Activated T-cell treated with anti-CD3 and anti-CD28 coated beads for 24 hours (primary cell): ENCODE measurements around the gene HES1.

Source experiments
- DNase-seq: peaks from one replicate; pipeline ENCODE4 v3.0.0-alpha.2; 2020; ENCODE audit warnings: low read depth

Gene HES1

DNA sequence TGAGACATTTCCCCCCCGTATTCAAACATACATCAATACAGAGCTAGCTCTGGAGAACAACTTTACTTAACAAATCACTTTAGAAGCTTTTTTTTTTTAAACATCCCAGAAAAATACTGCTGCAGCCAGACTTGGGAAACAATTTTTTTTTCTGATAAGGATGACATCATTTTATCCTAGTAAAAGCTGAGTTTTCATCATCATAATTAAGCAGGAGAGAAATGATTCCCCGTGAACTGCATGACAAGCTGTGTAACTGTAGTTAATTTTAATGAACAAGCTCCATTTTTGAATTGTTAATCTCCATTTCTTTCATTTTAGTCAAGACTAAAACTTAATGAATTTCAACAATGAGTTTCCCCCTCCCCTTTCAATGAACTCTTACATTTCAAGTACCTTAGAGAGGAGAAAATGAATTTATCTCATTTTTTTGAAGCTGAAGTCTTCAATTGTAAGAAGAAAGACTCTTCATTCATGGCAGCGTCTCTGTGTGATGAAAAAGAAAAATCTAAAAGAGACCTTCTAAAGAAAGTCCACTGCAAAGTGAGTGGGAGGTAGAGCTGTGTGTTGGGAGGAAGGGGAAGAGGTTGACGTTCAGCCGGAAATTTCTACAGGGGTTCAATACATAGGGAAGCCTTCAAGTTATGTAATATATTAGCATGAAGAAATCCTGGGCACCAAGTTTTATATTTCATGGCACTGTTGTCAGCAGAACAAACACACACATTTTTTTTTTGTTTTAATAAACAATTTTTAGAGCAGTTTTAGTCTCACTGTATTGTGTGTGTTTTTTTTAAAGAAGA lies 31.7 kb downstream of the HES1 start:
- DNase-seq, result no peak

DNA sequence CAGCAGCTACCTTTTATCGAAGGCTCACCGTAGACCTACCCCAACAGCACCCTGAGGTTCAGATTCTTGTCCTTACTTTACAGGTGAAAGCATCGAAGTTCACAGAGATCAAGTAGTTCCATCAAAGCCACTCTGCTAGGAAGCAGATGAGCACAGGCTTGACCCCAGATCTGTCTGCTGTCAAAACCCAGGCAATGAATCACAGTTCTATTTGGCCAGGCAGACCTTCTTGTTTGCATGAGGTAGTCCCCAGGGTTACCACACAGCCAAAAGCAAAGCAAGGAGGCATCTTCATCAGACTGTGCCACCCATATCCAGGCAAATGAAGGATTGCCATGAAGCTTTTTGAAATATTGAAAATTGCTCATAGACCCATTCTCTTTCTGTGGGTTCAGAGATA lies 33.0 kb downstream of the HES1 start:
- DNase-seq, result no peak

DNA sequence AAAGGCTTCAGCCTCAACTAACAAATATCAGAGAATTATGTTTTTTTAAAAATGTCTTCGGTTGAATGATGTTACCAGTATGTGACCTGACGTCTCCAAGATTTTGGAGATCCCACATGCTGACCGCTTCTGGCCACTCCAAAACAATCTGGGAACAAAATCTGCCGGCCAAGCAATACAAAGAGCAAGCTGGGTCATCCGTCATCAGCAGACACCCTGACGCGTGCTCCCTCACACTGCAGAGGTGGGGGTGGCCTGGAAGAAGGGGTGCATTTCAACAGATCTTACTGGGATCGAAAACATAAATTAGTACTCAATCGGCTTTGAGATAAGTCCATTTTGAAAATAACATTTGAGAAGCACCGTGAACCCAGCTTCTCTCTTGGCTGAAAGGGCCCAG lies 33.6 kb downstream of the HES1 start:
- DNase-seq, result no peak

DNA sequence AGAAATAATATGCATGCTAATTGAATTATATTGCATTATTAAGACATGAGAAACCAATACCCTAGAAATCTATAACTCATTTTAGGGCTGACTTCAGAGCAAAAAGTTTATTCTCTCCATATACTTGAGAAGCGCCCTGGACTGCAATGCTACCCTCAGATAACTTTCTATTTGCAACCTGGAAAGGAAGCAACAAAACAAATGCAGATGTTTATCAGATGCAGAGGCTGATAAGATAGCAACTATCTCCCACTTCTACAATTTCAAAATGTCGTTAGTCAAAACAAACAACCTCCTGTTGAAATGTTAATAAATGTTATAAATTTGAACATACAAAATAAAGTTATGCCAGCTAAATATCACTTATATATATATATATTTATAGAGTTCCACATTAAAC lies 34.8 kb downstream of the HES1 start:
- no peak for DNase-seq

DNA sequence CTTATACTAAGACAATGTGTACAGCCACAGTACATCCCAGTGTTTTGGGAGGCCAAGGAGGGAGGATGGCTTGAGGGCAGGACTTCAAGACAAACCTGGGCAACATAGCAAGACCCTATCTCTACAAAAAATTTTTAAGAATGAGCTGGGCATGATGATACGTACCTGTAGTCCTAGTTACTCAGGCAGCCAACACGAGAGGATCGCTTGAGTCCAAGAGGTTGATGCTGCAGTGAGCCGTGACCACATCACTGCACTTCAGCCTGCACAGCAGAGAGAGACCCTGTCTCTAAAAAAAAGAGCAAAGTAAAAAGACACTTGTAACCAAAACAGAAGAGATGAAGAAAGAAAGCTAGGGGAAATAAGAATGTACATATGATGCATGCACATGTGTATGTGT lies 38.5 kb downstream of the HES1 start:
- no peak for DNase-seq

DNA sequence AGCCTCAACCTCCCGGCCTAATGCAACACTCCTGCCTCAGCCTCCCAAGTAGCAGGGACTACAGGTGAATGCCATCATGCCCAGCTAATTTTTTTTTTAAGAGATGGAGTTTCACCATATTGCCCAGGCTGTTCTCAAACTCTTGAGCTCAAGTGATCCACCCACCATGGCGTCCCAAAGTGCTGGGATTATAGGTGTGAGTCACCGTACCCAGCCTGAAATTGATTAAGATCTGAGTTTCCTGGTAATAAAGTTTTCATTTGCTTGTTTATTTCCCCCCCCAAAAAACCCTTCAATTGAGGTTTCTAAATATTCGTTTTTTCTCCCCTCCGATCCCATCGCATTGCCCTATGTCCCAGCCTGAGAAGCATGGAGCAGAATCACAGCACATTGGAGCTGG lies 39.0 kb downstream of the HES1 start:
- DNase-seq, result no peak

DNA sequence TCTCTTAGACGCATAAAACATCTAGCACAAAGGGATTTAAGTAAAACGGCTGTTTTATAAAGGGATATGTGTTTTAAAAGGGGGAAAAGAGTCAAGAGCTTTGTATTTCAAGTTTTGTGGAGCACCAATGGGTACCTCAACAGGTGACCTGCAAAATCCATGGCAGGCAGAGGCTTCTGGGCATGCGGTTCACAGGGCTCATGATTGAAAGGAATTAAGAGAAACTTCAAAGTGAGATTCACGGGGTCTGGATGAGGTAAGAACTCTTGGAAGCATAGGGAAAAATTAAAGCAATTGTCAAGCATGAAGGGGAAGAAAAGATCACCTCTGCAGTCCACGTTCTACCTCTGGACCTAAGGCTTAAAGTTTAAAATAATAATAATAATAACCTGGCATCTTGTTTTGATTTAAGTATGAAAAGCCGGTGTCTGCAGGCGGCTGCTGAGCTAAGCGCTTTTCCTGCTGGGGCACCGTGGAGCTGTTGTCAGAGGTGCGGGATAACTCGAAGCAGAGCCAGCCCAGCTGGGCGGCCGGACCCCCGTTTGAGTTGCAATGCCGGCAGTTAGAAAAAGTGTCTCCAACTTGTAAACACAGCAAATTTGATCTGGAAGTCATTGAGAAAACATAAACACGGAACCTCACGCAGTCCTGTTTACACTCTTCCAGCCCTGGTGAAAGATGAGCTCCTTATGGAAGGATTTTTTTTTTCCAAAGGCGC lies 40.5 kb downstream of the HES1 start:
- no peak for DNase-seq

DNA sequence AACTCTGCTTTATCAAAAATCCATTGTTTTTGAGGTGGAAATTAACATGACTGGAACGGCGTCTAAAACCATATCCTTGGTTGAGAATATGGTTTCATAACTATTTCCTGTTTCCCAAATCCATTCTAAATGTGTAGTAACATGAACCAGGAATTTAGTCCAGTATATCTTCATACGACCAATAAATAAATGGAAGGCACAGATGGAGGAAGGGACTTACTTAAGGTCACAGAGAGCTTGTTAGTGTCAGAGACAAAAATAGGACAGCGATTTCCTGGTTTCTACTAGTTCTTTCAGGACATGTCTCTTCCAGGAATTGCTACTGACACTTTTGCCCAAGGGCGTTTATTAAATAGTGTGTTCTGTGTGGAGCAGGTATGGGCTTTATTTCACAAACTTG lies 41.2 kb downstream of the HES1 start:
- DNase-seq, result no peak

DNA sequence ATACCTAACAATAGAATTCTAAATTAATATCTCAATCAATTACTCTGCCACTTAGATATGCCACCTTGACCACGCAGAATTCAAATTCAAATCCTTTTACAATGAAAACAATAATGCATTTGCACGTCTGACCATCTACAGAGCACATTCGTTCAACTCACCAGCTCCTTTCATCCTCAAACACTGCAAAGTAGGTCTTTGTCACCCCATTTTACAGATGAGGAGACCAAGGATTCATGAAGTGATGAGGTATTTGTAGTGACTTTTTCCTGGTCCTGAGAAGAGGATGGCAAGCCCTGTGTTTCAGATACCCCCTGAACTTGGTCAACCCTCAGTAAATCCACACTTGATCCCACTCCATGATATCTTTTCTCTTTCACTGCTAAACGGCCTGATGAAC lies 42.2 kb downstream of the HES1 start:
- no peak for DNase-seq

DNA sequence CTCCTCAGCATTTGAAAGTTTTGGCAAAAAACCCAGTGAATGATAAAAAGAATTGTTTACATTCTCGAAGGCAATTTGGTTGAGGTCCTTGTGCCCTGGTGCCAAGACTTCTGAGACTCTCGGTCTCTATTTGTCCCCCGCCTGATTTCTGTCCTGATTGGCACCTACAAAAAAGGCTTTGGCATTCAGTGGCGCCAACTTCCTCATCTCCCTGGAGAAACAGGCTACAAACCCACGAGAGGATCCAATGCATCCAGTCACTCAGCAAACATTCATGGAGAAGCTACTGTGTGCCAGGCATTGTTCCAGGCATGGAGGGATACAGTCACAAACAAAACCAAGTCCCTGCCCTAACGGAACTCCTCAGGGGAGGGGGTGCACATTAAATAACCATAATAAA lies 42.7 kb downstream of the HES1 start:
- no peak for DNase-seq

DNA sequence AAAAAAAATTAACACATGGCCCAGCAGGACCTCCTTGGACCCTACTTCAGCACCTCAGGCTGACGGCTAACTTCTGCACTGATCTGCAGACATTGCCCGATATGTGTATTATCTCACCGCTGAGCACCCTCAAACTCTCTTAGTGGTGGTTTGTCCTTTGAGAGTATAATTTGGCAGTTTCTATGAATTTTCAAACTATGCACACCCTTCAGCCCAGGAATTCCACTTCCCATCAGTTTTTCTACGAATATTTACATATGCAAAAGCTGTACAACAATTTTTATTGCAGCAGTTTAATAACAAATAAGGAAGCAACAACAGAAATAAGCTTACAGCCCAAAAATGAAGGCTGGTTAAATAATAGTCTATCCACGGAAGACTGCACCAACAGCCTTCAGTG lies 44.6 kb downstream of the HES1 start:
- DNase-seq, result no peak

DNA sequence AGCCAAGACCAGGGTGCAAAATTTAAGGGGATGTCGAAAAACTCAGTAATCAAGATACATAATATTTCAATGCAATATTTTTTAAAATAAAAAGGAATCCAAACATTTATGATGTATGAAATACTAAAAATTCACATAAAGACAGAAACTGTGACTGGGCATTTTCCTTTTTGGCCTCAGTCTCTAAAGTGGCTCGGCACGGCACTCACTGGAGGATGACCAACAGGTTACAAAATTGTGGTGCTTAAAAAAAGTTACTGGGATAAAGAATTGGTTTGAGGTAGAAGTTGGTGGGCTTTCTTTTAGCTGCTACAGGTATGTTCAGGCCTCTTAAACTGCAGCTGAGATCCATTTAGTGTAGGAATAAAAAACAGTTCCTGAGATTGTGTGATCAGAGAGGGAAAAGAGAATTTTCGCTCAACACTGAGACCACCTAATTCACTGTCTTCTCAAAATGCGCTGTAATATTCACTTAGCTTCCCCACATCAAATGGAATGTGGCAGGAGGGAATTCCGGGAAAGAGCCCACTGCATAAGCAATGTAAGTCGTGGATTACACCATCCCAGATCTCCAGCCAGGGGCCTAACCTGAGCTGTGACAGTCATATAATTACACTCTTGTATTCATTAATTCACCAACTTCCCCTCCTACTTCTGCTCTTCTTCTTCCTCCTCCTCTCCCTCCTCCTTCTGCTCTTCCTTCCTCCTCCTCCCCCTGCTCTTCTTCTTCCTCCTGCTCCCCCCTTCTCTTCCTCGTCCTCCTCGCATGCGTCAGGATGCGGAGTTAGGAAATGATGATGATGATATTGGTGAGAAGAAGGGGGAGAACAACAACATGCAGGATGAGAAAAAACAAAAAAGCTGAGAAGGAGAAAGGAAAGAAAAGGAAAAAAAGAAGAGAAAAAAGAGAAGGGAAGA lies 45.9 kb downstream of the HES1 start:
- DNase-seq, result no peak

DNA sequence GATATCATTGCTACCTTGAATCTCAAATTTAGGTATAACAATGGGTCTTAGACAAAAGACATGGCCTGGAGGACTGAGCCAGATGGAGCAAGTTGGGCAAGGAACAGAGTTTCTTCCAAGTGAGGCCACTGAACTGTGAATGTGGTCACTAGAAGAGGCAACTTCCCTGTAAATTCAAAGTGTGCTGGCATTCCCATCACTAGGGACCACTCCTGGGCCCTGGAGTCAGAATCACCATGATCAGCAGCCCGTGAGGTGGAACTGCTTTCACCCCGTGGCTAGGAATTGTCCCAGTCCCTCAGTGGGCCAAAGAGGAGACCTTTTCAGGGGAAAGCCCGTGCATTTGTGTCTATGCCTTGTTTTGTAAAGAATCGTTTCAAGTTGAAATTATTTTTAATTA lies 47.3 kb downstream of the HES1 start:
- DNase-seq, result no peak

DNA sequence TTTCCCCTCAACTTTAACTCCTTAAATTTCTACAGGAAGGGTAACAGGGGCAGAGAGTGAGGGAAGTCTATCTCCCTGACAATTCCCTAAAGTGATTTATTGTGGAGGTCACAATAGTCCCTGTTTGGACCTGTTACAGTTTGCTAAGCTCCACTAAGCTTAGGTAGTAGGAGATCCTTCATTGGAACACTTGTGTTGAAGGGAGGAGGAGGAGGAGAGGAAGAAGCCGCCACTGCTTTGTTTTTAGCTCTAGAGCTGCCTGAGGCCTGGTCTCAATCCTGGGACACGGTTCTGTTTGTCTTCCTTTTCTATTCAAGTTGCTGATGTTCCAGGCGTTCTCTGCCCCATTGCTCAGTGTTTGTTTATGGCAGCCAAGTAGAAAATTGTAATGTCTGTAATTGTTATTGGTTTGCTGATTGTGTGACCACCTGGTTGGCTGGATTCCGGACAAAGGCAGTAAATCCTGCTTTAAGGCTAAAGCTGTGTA lies 48.4 kb downstream of the HES1 start:
- DNase-seq, result no peak

DNA sequence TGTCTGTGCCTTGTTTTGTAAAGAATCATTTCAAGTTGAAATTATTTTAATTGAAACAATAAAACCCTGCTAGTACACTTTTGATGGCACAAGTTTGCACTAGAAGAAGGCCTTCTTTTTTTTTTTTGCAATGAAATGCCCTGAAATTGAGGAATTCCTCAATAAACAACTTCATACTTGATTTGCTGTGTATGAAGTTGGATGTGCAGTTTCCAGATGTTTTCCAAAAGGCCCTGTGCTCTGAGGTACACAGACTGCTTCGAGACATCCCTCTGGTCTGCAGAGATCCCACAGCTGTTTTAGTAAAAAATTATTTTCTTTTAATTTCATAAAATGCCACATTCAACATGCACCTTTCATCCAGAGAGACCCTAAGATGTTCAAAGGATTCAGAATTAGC lies 48.9 kb downstream of the HES1 start:
- no peak for DNase-seq

DNA sequence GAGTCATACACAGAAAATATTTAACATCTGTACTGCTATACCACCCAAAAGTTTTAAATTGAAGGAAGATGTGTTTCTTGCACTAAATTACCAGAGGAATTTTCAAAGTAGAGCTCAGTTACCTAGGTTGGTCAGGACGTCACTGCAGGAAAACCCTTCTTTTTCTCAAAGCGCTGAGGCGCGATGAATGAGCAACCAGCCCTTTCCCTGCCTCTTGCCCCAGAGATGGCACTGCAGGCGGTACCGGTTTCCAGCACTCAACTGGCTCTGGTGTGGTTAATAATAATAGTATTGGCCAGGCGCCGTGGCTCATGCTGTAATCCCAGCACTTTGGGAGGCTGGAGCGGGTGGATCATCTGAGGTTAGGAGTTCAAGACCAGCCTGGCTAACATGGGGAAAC lies 49.3 kb downstream of the HES1 start:
- DNase-seq, result no peak

DNA sequence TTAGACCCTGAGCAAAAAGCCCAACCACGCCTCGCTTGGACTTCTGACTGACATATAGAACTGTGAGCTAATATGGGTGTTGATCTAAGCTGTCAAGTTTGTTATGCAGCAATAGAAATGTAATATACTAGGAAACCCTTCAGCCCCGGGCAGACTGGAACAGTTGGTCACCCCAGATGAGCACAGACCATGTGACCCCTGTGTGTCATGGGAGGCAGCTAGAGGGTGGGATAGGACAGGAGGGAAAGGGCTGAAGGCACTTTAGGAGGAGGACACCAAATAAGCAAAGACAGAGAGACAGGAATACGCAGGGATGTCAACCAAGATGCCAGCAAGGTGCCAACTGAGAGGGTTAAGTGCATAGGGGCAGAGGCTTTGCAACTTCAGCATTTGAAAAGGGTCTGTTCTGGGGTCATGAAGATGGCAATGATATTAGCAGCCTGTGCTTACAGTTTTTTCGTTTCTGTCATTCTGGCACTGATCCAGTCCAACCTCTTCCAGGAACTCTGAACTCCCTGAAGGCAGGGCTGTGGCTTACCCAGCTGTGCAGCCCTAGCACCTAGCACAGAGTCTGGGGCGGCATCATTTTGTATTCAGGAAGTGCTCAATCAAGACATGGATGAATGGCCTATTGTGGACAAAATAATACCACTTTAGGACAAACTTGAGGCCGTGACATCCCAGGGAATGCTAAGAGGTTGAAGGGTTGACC lies 51.4 kb downstream of the HES1 start:
- DNase-seq, result no peak
